T-cell (primary cell): ENCODE measurements around the gene SLC27A3. TPM values are rescaled to one million over a fixed set of nuclear protein-coding genes. Genes with fewer than 3 reads are reported as not detected.

ENCODE experiments used
- ATAC-seq, 4 experiments: fragments of 200-7000 bp in 3 of 4; fragments of 150-1000 bp in 1 of 4; cut with Tn5 transposase; replicated peaks in 1 of 4; 1 replicate in 3 of 4; 2 replicates in 1 of 4; pipeline ENCODE4 v1.10.0; 2021; ENCODE audit warnings: moderate library complexity in 3 of 4, mild to moderate bottlenecking in 2 of 4, moderate number of reproducible peaks in 1 of 4
- CTCF ChIA-PET, 2 donors: fragments of 300-600 bp; sonication (Branson Sonifier 250); formaldehyde crosslinking; loops; one replicate each; lab custom pipeline; 2022; ENCODE audit warnings: antibody characterized with exemption in 2 of 2; lab: Charles Lee
- POLR2A ChIA-PET, 2 donors: fragments of 300-600 bp; sonication (Branson Sonifier 250); formaldehyde crosslinking; loops; one replicate each; lab custom pipeline; 2022; ENCODE audit warnings: antibody characterized with exemption in 2 of 2; lab: Charles Lee
- DNase-seq, 35 experiments: peaks; one replicate each; pipeline versions ENCODE4 v3.0.0 to v3.0.0-alpha.2; 2013 to 2023
- H3K27ac ChIP-seq: one replicate; pipeline ENCODE4 v1.5.1; 2013; ENCODE audit warnings: low read length
- H3K27me3 ChIP-seq, 2 experiments: replicated peaks in 1 of 2; 1 replicate in 1 of 2; 2 replicates in 1 of 2; pipeline versions ENCODE4 v1.6.1 to v1.7.0; 2013; ENCODE audit warnings: low read length in 1 of 2, mixed read lengths in 1 of 2; ENCODE audit not compliant: control insufficient read depth in 2 of 2, insufficient read depth in 2 of 2; ENCODE audit errors: extremely low read depth in 1 of 2
- H3K36me3 ChIP-seq, 2 donors: 1 replicate in 1 of 2; 2 replicates in 1 of 2; pipeline versions ENCODE4 v1.6.1 to v1.7.0; 2013; ENCODE audit warnings: low read length in 1 of 2; ENCODE audit not compliant: control insufficient read depth in 2 of 2, insufficient read depth in 1 of 2; ENCODE audit errors: extremely low read depth in 1 of 2
- H3K4me1 ChIP-seq, 2 experiments: 1 replicate in 1 of 2; 2 replicates in 1 of 2; pipeline versions ENCODE4 v1.6.1 to v1.7.0; 2013; ENCODE audit warnings: low read length in 2 of 2, mixed read lengths in 1 of 2; ENCODE audit not compliant: insufficient read depth in 2 of 2, control insufficient read depth in 1 of 2; ENCODE audit errors: extremely low read depth in 1 of 2
- H3K4me3 ChIP-seq, 2 donors: 1 replicate in 1 of 2; 2 replicates in 1 of 2; pipeline versions ENCODE4 v1.5.1 to v1.7.0; 2013; ENCODE audit warnings: mild to moderate bottlenecking in 2 of 2, low read length in 1 of 2, moderate library complexity in 1 of 2; ENCODE audit not compliant: control insufficient read depth in 1 of 2; ENCODE audit errors: extremely low read depth in 1 of 2
- H3K9me3 ChIP-seq: 2 replicates; pipeline ENCODE4 v1.7.0; 2013
- H3K27ac Mint-ChIP-seq, 2 donors: one replicate each; pipeline ENCODE4 v1.8.0; 2020 to 2021; ENCODE audit warnings: mild to moderate bottlenecking in 2 of 2, mixed read lengths in 2 of 2
- H3K27me3 Mint-ChIP-seq, 2 donors: one replicate each; pipeline ENCODE4 v1.8.0; 2021 to 2022; ENCODE audit warnings: mixed read lengths in 2 of 2
- H3K36me3 Mint-ChIP-seq: one replicate; pipeline ENCODE4 v1.8.0; 2021; ENCODE audit warnings: mixed read lengths
- H3K4me1 Mint-ChIP-seq, 3 donors: one replicate each; pipeline ENCODE4 v1.8.0; 2020 to 2022; ENCODE audit warnings: mixed read lengths in 3 of 3, mild to moderate bottlenecking in 1 of 3
- H3K4me3 Mint-ChIP-seq, 3 donors: one replicate each; pipeline ENCODE4 v1.8.0; 2020 to 2022; ENCODE audit warnings: mild to moderate bottlenecking in 3 of 3, mixed read lengths in 3 of 3, moderate library complexity in 3 of 3
- H3K9me3 Mint-ChIP-seq, 3 donors: one replicate each; pipeline ENCODE4 v1.8.0; 2020 to 2022; ENCODE audit warnings: mixed read lengths in 3 of 3
- WGBS: methylation state at CpG from one replicate; pipeline ENCODE4 v1.1.5; 2013; ENCODE audit warnings: missing lambda C conversion rate; ENCODE audit not compliant: insufficient coverage; 5-methylcytosine and 5-hydroxymethylcytosine counted together
- total RNA-seq, 35 experiments: library from RNA in 6 of 35; stranded (reverse) in 6 of 35; fragments of 120-200 nt in 1 of 35; gene quantifications; one replicate each; pipeline versions ENCODE4 v1.2.1 to v1.2.4 and lab custom pipeline; 2013 to 2026

Gene SLC27A3
- total RNA-seq, 5 donors from 2014 or later (not counting 1 experiment from before 2014, with no cell fraction given): 11.0 to 24.5 (median 18.9) TPM

DNA sequence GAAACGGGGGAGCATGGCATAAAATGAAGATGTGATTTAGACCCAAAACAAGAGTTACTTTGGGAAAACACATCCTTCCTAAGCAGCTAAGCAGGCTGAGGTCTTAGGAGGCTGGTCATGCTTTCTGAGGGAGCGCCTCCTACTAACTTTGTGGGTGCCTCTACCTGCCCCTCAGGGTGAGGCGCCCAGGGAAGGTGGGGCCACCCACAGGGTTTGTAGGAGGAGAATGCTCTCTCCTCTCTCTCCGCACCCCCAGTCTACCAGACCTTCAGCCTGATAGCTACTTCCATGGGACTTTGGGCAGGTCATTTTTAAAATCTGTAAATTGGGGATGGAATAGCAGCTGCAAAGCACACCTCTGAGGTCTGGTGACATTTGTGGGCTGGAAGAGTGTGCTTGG lies 23.8 kb downstream of the SLC27A3 start:
- no peaks in the 10 kb centered on the region for H3K27me3 ChIP-seq
- ChIA-PET POLR2A (no interaction called here), CTCF (interaction anchor here in 1 of 2 donors (0.6 to 1.0 kb wide), 2 partner anchors 188 to 189 kb away, joined by 4 to 5 read pairs; partner anchors contain the start of gene RAB13)
- no peaks in the 10 kb centered on the region for H3K9me3 Mint-ChIP-seq
- no peaks in the 10 kb centered on the region for H3K9me3 ChIP-seq
- H3K4me3 Mint-ChIP-seq: no peak overlapping the region
- H3K27ac ChIP-seq: no peak overlapping the region
- H3K36me3 ChIP-seq: no peaks in the 10 kb centered on the region
- DNase-seq: no peak
- H3K27me3 Mint-ChIP-seq: no peaks in the 10 kb centered on the region
- no peaks in the 10 kb centered on the region for H3K36me3 Mint-ChIP-seq
- peak overlapping the region in 1 of 2 donors; percentile 80 for H3K27ac Mint-ChIP-seq
- peaks cover 3 to 34% of the 10 kb centered on the region in 2 experiments for H3K4me1 ChIP-seq
- H3K4me3 ChIP-seq: no peak overlapping the region
- no peak for ATAC-seq
- H3K4me1 Mint-ChIP-seq: peaks cover 15 to 27% (median 23%) of the 10 kb centered on the region in 3 donors
- whole genome bisulfite sequencing: no CpG with 5 or more reads among the region's 4 CpGs

- Histone ChIP-seq H3K4me3 (no peak overlapping the region), H3K4me1 (peaks cover 3 to 39% of the 10 kb centered on the region in 2 experiments), H3K27ac (no peak overlapping the region), H3K27me3 (no peaks in the 10 kb centered on the region), H3K36me3 (no peaks in the 10 kb centered on the region), H3K9me3 (no peaks in the 10 kb centered on the region)
- CTCF ChIA-PET: interaction anchor here in 1 of 2 donors (1.9 kb wide), 1 partner anchor 187 kb away, joined by 4 read pairs; no protein-coding TSS in a partner anchor
- H3K4me1 Mint-ChIP-seq: peaks cover 20 to 32% (median 27%) of the 10 kb centered on the region in 3 donors
- ATAC-seq (no peak), DNase-seq (no peak)
- 90% methylated on average over 17 of the region's 27 CpGs for WGBS
- peak overlapping the region in 1 of 2 donors; percentile 20 for H3K27ac Mint-ChIP-seq
- no peaks in the 10 kb centered on the region for H3K36me3 Mint-ChIP-seq
- no peaks in the 10 kb centered on the region for H3K27me3 Mint-ChIP-seq
- H3K9me3 Mint-ChIP-seq: no peaks in the 10 kb centered on the region
- no peak overlapping the region for H3K4me3 Mint-ChIP-seq
- POLR2A ChIA-PET: no interaction called here
These were observed 24.6 kb downstream of the SLC27A3 start for GRCh38 chr1:153799566-153800465.

GRCh38 chr1:153800516-153800915 lies 25.3 kb downstream of the SLC27A3 start:
- Histone ChIP-seq H3K4me3 (no peak overlapping the region), H3K4me1 (peaks cover 4 to 39% of the 10 kb centered on the region in 2 experiments), H3K27ac (no peak overlapping the region), H3K27me3 (no peaks in the 10 kb centered on the region), H3K9me3 (no peaks in the 10 kb centered on the region), H3K36me3 (no peaks in the 10 kb centered on the region)
- ChIA-PET POLR2A (no interaction called here), CTCF (interaction anchor here in 1 of 2 donors (1.9 kb wide), 1 partner anchor 186 kb away, joined by 4 read pairs; no protein-coding TSS in a partner anchor)
- Mint-ChIP-seq H3K27me3 (no peaks in the 10 kb centered on the region), H3K9me3 (no peaks in the 10 kb centered on the region), H3K4me1 (peaks cover 25 to 38% (median 30%) of the 10 kb centered on the region in 3 donors), H3K4me3 (no peak overlapping the region), H3K36me3 (no peaks in the 10 kb centered on the region), H3K27ac (peak overlapping the region in 1 of 2 donors; percentile 31)
- DNase-seq (no peak), ATAC-seq (no peak)
- WGBS: 94% methylated on average over 3 of the region's 7 CpGs

DNA sequence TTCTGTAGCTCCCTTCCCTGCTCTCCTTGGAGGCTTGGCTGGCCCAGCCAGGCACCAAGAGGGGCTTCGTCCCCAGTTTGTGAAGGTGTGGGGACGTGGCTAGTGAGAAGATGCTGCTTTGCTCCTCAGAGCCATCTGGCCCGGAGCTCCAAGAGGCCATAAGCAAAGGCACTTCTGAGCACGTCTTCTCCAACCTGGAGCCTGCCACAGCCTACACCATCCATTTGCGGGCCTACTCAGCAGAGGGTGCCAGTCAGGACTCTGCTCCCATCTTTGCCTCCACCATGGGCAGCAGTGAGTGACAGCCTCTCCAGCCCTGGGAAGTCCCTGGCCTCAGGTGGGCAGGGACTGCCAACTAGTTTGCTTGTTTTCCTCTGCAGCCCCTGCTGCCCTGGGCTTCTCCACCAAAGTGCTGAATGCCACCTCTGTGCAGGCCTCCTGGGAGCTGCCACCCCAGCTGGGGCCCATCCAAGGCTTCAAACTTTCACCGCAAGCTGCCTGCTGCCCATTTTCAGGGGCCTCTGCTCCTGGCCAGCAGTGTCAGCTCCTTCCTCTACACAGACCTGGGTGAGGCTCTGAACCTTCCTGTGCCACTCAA lies 25.9 kb downstream of the SLC27A3 start:
- peak overlapping the region in 1 of 2 donors; percentile 31 for H3K27ac Mint-ChIP-seq
- 95% methylated on average over 5 of the region's 6 CpGs for WGBS
- POLR2A ChIA-PET: no interaction called here
- Histone ChIP-seq H3K27me3 (no peaks in the 10 kb centered on the region), H3K4me1 (peaks cover 4 to 39% of the 10 kb centered on the region in 2 experiments), H3K36me3 (no peaks in the 10 kb centered on the region), H3K9me3 (no peaks in the 10 kb centered on the region), H3K4me3 (no peak overlapping the region), H3K27ac (no peak overlapping the region)
- H3K9me3 Mint-ChIP-seq: no peaks in the 10 kb centered on the region
- no peaks in the 10 kb centered on the region for H3K36me3 Mint-ChIP-seq
- DNase-seq (no peak), ATAC-seq (no peak)
- CTCF ChIA-PET: interaction anchor here in 1 of 2 donors (1.9 kb wide), 1 partner anchor 186 kb away, joined by 4 read pairs; no protein-coding TSS in a partner anchor
- H3K4me1 Mint-ChIP-seq: peaks cover 32 to 43% (median 35%) of the 10 kb centered on the region in 3 donors
- no peaks in the 10 kb centered on the region for H3K27me3 Mint-ChIP-seq
- H3K4me3 Mint-ChIP-seq: no peak overlapping the region

GRCh38 chr1:153801786-153802697 lies 26.8 kb downstream of the SLC27A3 start:
- peak overlapping the region in 1 of 2 donors; percentile 61 for H3K27ac Mint-ChIP-seq
- H3K27me3 Mint-ChIP-seq: no peaks in the 10 kb centered on the region
- Histone ChIP-seq H3K4me3 (no peak overlapping the region), H3K9me3 (no peaks in the 10 kb centered on the region), H3K4me1 (peaks cover 2 to 32% of the 10 kb centered on the region in 2 experiments), H3K36me3 (peaks cover 0 to 3% of the 10 kb centered on the region in 2 donors), H3K27ac (no peak overlapping the region), H3K27me3 (no peaks in the 10 kb centered on the region)
- DNase-seq (no peak), ATAC-seq (no peak)
- H3K4me1 Mint-ChIP-seq: peaks cover 32 to 43% (median 35%) of the 10 kb centered on the region in 3 donors
- H3K4me3 Mint-ChIP-seq: no peak overlapping the region
- peaks cover 3% of the 10 kb centered on the region for H3K36me3 Mint-ChIP-seq
- CTCF ChIA-PET: no interaction called here
- 91% methylated on average over 1 of the region's 7 CpGs for WGBS
- POLR2A ChIA-PET: no interaction called here
- no peaks in the 10 kb centered on the region for H3K9me3 Mint-ChIP-seq
